ENCODE data around the gene DDX54.

Gene DDX54

DNA sequence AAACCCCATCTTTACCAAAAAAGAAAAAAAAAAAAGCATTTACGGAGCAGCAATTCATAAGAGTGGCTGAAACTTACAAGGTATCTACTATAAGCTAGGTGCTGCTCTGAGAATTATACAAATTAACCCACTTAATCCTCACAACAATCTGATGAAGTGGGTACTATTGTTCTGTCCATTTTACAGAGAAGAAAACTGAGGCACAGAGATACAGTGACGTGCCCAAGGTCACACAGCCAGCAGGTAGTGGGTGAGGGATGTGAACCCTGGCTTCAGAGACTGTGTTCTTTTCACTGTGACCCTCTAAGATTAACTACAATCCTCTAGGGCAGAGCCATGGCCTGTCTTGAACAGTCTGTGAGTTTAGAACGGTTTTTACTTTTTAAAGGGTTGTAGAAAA lies 3.3 kb downstream of the DDX54 start:
- no peak for DNase-seq (ENCODE audit: low spot score)
- Histone ChIP-seq H3K4me2 (ENCODE audit: insufficient read depth, low read length, poor library complexity, severe bottlenecking) (no peak overlapping the region), H3K27ac (replicated peaks; ENCODE audit: low read length) (no peak overlapping the region), H3K9ac (ENCODE audit: low read depth, low read length, poor library complexity) (no peak overlapping the region), H2BK15ac (ENCODE audit: low read length) (no peak overlapping the region), H2BK120ac (ENCODE audit: low read depth, low read length) (no peak overlapping the region), H3K4me1 (ENCODE audit: control insufficient read depth in 2 of 2, insufficient read depth in 1 of 2, low read depth in 1 of 2, low read length in 2 of 2) (peaks cover 3 to 8% of the 10 kb centered on the region in 2 donors), H4K91ac (ENCODE audit: low read depth, low read length, poor library complexity) (no peak overlapping the region), H2AK5ac (ENCODE audit: low read depth, low read length) (no peak overlapping the region), H3K27me3 (ENCODE audit: control insufficient read depth in 3 of 3, insufficient read depth in 3 of 3, low read depth in 1 of 3, low read length in 3 of 3) (no peaks in the 10 kb centered on the region), H3K18ac (ENCODE audit: low read length) (no peak overlapping the region), H3K4ac (ENCODE audit: low read length) (no peak overlapping the region), H3K36me3 (replicated peaks in 1 of 2; ENCODE audit: control insufficient read depth in 2 of 2, insufficient read depth in 2 of 2, low read length in 2 of 2) (peaks cover 44 to 55% of the 10 kb centered on the region in 2 donors), H2BK5ac (ENCODE audit: low read length) (no peak overlapping the region), H3K23ac (ENCODE audit: low read depth, low read length, poor library complexity) (no peak overlapping the region), H3K9me3 (replicated peaks in 1 of 2; ENCODE audit: control insufficient read depth in 2 of 2, insufficient read depth in 1 of 2, low read depth in 1 of 2, low read length in 2 of 2) (peaks cover 7 to 10% of the 10 kb centered on the region in 2 donors), H4K8ac (ENCODE audit: low read depth, low read length) (no peak overlapping the region), H3K14ac (ENCODE audit: low read length) (no peak overlapping the region), H3K79me1 (ENCODE audit: low read depth, low read length) (peaks cover 8% of the 10 kb centered on the region), H2BK12ac (ENCODE audit: low read length) (no peak overlapping the region), H3K4me3 (ENCODE audit: low read length in 2 of 2) (no peak overlapping the region), H2AFZ (ENCODE audit: low read length) (no peak overlapping the region)
- no CpG with 5 or more reads among the region's 3 CpGs for whole genome bisulfite sequencing, 2 donors (ENCODE audit: extremely low coverage in 2 of 2, insufficient read length in 2 of 2, insufficient replicate concordance in 1 of 2)

DNA sequence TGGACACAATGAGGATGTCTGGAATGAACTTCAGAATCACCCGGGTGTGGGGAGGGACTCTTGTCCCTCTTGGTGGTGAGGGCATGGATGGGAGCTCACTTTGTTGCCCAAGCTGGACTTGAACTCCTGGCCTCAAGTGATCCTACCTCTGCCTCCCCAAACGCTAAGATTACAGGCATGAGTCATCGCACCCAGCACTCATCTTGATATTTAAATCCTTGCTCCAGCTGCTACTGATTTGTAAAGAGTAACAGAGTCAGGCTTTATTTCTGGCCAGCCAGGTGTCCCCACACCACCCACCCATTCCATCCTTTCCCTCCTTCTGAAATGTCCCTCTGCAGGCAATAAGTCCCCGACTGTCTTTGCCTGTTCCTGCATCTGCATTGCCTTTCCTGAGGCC lies 4.9 kb downstream of the DDX54 start:
- H3K27ac ChIP-seq (replicated peaks; ENCODE audit: low read length), result no peak overlapping the region
- no peak overlapping the region for H3K4me2 ChIP-seq (ENCODE audit: insufficient read depth, low read length, poor library complexity, severe bottlenecking)
- H3K79me1 ChIP-seq (ENCODE audit: low read depth, low read length), result peaks cover 8% of the 10 kb centered on the region
- WGBS, 2 donors (ENCODE audit: extremely low coverage in 2 of 2, insufficient read length in 2 of 2, insufficient replicate concordance in 1 of 2), result no CpG with 5 or more reads among the region's 4 CpGs
- no peak overlapping the region for H3K4me3 ChIP-seq (ENCODE audit: low read length in 2 of 2)
- no peak overlapping the region for H3K9ac ChIP-seq (ENCODE audit: low read depth, low read length, poor library complexity)
- no peak overlapping the region for H3K23ac ChIP-seq (ENCODE audit: low read depth, low read length, poor library complexity)
- H3K4ac ChIP-seq (ENCODE audit: low read length), result no peak overlapping the region
- DNase-seq (ENCODE audit: low spot score), result no peak
- H3K36me3 ChIP-seq (replicated peaks in 1 of 2; ENCODE audit: control insufficient read depth in 2 of 2, insufficient read depth in 2 of 2, low read length in 2 of 2), result peaks cover 52 to 66% of the 10 kb centered on the region in 2 donors
- no peak overlapping the region for H2BK15ac ChIP-seq (ENCODE audit: low read length)
- no peaks in the 10 kb centered on the region for H3K4me1 ChIP-seq (ENCODE audit: control insufficient read depth in 2 of 2, insufficient read depth in 1 of 2, low read depth in 1 of 2, low read length in 2 of 2)
- H2AK5ac ChIP-seq (ENCODE audit: low read depth, low read length), result no peak overlapping the region
- no peak overlapping the region for H3K14ac ChIP-seq (ENCODE audit: low read length)
- no peak overlapping the region for H3K18ac ChIP-seq (ENCODE audit: low read length)
- H4K8ac ChIP-seq (ENCODE audit: low read depth, low read length), result peak overlapping the region; percentile 45
- H2BK5ac ChIP-seq (ENCODE audit: low read length), result no peak overlapping the region
- H2BK120ac ChIP-seq (ENCODE audit: low read depth, low read length), result no peak overlapping the region
- H2AFZ ChIP-seq (ENCODE audit: low read length), result no peak overlapping the region
- H3K27me3 ChIP-seq (ENCODE audit: control insufficient read depth in 3 of 3, insufficient read depth in 3 of 3, low read depth in 1 of 3, low read length in 3 of 3), result no peaks in the 10 kb centered on the region
- no peak overlapping the region for H2BK12ac ChIP-seq (ENCODE audit: low read length)
- H4K91ac ChIP-seq (ENCODE audit: low read depth, low read length, poor library complexity), result no peak overlapping the region
- H3K9me3 ChIP-seq (replicated peaks in 1 of 2; ENCODE audit: control insufficient read depth in 2 of 2, insufficient read depth in 1 of 2, low read depth in 1 of 2, low read length in 2 of 2), result peaks cover 9 to 12% of the 10 kb centered on the region in 2 donors

DNA sequence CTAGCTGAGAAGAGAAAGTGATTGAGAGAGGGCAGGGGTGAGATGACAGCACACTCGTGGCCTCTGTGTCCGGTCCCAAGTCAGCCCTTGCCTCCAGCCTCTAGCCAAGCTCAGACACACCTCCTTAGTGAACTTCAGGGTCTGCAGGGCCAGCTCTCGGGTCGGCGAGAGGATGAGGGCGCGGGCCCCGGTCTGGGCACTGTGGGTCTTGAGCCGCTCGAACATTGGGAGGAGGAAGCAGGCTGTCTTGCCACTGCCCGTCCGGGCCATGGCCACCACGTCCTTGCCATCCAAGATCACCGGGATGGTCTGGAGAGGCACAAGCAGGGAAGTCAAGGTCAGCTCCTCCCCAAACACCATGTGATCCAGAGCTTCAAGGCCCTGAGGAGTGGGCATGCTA lies 6.3 kb downstream of the DDX54 start:
- Histone ChIP-seq H2BK120ac (ENCODE audit: low read depth, low read length) (no peak overlapping the region), H3K9me3 (replicated peaks in 1 of 2; ENCODE audit: control insufficient read depth in 2 of 2, insufficient read depth in 1 of 2, low read depth in 1 of 2, low read length in 2 of 2) (peaks cover 9 to 12% of the 10 kb centered on the region in 2 donors), H2BK12ac (ENCODE audit: low read length) (no peak overlapping the region), H4K8ac (ENCODE audit: low read depth, low read length) (no peak overlapping the region), H2AFZ (ENCODE audit: low read length) (no peak overlapping the region), H3K4me1 (ENCODE audit: control insufficient read depth in 2 of 2, insufficient read depth in 1 of 2, low read depth in 1 of 2, low read length in 2 of 2) (no peaks in the 10 kb centered on the region), H3K14ac (ENCODE audit: low read length) (no peak overlapping the region), H3K27ac (replicated peaks; ENCODE audit: low read length) (no peak overlapping the region), H3K4me3 (ENCODE audit: low read length in 2 of 2) (no peak overlapping the region), H2BK15ac (ENCODE audit: low read length) (no peak overlapping the region), H2BK5ac (ENCODE audit: low read length) (no peak overlapping the region), H3K79me1 (ENCODE audit: low read depth, low read length) (peaks cover 10% of the 10 kb centered on the region), H3K23ac (ENCODE audit: low read depth, low read length, poor library complexity) (no peak overlapping the region), H3K4me2 (ENCODE audit: insufficient read depth, low read length, poor library complexity, severe bottlenecking) (no peak overlapping the region), H3K36me3 (replicated peaks in 1 of 2; ENCODE audit: control insufficient read depth in 2 of 2, insufficient read depth in 2 of 2, low read length in 2 of 2) (peaks cover 56 to 78% of the 10 kb centered on the region in 2 donors), H4K91ac (ENCODE audit: low read depth, low read length, poor library complexity) (no peak overlapping the region), H2AK5ac (ENCODE audit: low read depth, low read length) (no peak overlapping the region), H3K4ac (ENCODE audit: low read length) (no peak overlapping the region), H3K9ac (ENCODE audit: low read depth, low read length, poor library complexity) (peak overlapping the region; percentile 60), H3K18ac (ENCODE audit: low read length) (no peak overlapping the region), H3K27me3 (ENCODE audit: control insufficient read depth in 3 of 3, insufficient read depth in 3 of 3, low read depth in 1 of 3, low read length in 3 of 3) (no peaks in the 10 kb centered on the region)
- WGBS, 2 donors (ENCODE audit: extremely low coverage in 2 of 2, insufficient read length in 2 of 2, insufficient replicate concordance in 1 of 2), result no CpG with 5 or more reads among the region's 14 CpGs
- DNase-seq (ENCODE audit: low spot score), result no peak

DNA sequence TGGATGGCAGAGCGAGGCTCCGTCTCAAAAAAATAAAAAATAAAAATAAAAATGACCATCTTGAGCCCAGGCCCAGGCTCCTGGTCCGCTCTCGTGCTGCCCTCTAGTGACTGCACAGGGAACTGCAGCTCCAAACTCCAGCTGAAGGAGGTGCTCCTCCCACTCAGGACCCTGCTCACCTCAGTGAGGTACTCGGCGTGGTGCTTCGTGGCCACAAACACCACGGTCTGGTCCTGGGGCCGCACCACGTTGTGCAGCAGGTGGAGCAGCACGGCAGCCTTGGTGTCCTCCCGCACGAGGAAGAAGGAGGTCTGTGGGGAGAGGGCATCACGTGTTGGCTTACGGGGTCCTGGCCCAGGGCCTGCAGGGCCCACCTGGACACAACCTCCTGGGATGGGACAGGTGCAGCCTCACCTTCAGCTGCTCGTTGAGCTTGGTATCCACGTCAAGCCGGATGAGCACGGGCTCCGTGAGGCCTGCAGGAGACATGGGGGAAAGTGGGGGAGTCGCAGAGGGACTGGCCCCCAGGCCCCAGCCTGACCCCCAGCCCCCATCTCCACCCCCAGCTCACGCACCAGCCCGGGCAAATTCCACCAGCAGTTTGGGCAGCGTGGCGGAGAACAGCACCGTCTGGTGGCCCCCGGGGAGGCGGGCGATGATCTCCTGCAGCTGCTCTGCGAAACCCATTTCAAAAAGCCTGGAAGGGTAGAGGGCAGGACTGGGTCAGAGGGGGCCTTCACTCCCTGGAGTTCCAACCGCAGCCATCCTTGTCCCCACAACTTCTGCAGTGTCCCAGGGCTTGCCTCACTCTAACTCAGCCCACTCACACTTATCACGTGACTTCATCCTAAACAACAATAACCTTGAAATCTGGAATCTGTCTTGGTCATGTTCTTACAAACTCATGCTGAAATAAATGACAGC lies 10.6 kb downstream of the DDX54 start:
- no peak overlapping the region for H2BK120ac ChIP-seq (ENCODE audit: low read depth, low read length)
- no peaks in the 10 kb centered on the region for H3K27me3 ChIP-seq (ENCODE audit: control insufficient read depth in 3 of 3, insufficient read depth in 3 of 3, low read depth in 1 of 3, low read length in 3 of 3)
- no peak overlapping the region for H3K4me2 ChIP-seq (ENCODE audit: insufficient read depth, low read length, poor library complexity, severe bottlenecking)
- H3K4ac ChIP-seq (ENCODE audit: low read length), result peak overlapping the region; percentile 47
- peak overlapping the region; percentile 54 for H3K9ac ChIP-seq (ENCODE audit: low read depth, low read length, poor library complexity)
- no peaks in the 10 kb centered on the region for H3K4me1 ChIP-seq (ENCODE audit: control insufficient read depth in 2 of 2, insufficient read depth in 1 of 2, low read depth in 1 of 2, low read length in 2 of 2)
- H3K14ac ChIP-seq (ENCODE audit: low read length), result no peak overlapping the region
- no peak overlapping the region for H3K27ac ChIP-seq (replicated peaks; ENCODE audit: low read length)
- H3K79me1 ChIP-seq (ENCODE audit: low read depth, low read length), result peaks cover 5% of the 10 kb centered on the region
- H3K4me3 ChIP-seq (ENCODE audit: low read length in 2 of 2), result peak overlapping the region in 1 of 2 donors; percentile 57
- H4K91ac ChIP-seq (ENCODE audit: low read depth, low read length, poor library complexity), result no peak overlapping the region
- H2BK5ac ChIP-seq (ENCODE audit: low read length), result no peak overlapping the region
- H2BK15ac ChIP-seq (ENCODE audit: low read length), result no peak overlapping the region
- peak overlapping the region; percentile 6 for H3K18ac ChIP-seq (ENCODE audit: low read length)
- peak overlapping the region; percentile 99 for H4K8ac ChIP-seq (ENCODE audit: low read depth, low read length)
- H3K9me3 ChIP-seq (replicated peaks in 1 of 2; ENCODE audit: control insufficient read depth in 2 of 2, insufficient read depth in 1 of 2, low read depth in 1 of 2, low read length in 2 of 2), result peaks cover 9 to 12% of the 10 kb centered on the region in 2 donors
- WGBS, 2 donors (ENCODE audit: extremely low coverage in 2 of 2, insufficient read length in 2 of 2, insufficient replicate concordance in 1 of 2), result no CpG with 5 or more reads among the region's 32 CpGs
- no peak overlapping the region for H2BK12ac ChIP-seq (ENCODE audit: low read length)
- no peak overlapping the region for H2AFZ ChIP-seq (ENCODE audit: low read length)
- peak overlapping the region; percentile 86 for H3K23ac ChIP-seq (ENCODE audit: low read depth, low read length, poor library complexity)
- peak; percentile 59 for DNase-seq (ENCODE audit: low spot score)
- H3K36me3 ChIP-seq (replicated peaks in 1 of 2; ENCODE audit: control insufficient read depth in 2 of 2, insufficient read depth in 2 of 2, low read length in 2 of 2), result peaks cover 66 to 96% of the 10 kb centered on the region in 2 donors
- peak overlapping the region; percentile 38 for H2AK5ac ChIP-seq (ENCODE audit: low read depth, low read length)

Data from neuronal stem cell (in vitro differentiated cells).